Natural killer cell (primary cell): ENCODE results near the gene CCR5AS.
A peak's percentile ranks its signal among the peaks of the same experiment; 100 is the strongest.

Experiments used
- ATAC-seq, 3 donors: fragments of 150-1000 bp in 2 of 3; fragments of 200-7000 bp in 1 of 3; cut with Tn5 transposase; 1 replicate in 1 of 3; 2 replicates in 2 of 3; pipeline ENCODE4 v1.10.0; 2021; ENCODE audit warnings: mild to moderate bottlenecking in 2 of 3, moderate library complexity in 2 of 3
- DNase-seq, 2 donors: peaks; one replicate each; pipeline versions ENCODE4 v3.0.0 to v3.0.0-alpha.2; 2013 to 2021; ENCODE audit warnings: mixed read lengths in 1 of 2
- H3K27ac ChIP-seq: one replicate; pipeline ENCODE4 v1.5.1; 2013; ENCODE audit warnings: mild to moderate bottlenecking, low read length
- H3K27me3 ChIP-seq: one replicate; pipeline ENCODE4 v1.6.1; 2013; ENCODE audit warnings: low read length; ENCODE audit not compliant: control insufficient read depth, insufficient read depth
- H3K36me3 ChIP-seq: one replicate; pipeline ENCODE4 v1.6.1; 2013; ENCODE audit warnings: low read length; ENCODE audit not compliant: control insufficient read depth, insufficient read depth
- H3K4me1 ChIP-seq: one replicate; pipeline ENCODE4 v1.6.1; 2013; ENCODE audit warnings: low read length; ENCODE audit not compliant: control insufficient read depth, insufficient read depth
- H3K4me3 ChIP-seq: one replicate; pipeline ENCODE4 v1.5.1; 2013; ENCODE audit warnings: low read length
- H3K9me3 ChIP-seq: one replicate; pipeline ENCODE4 v1.6.1; 2013; ENCODE audit warnings: low read length; ENCODE audit not compliant: control insufficient read depth, insufficient read depth
- H3K27ac Mint-ChIP-seq, 2 donors: one replicate each; pipeline ENCODE4 v1.8.0; 2022; ENCODE audit warnings: mild to moderate bottlenecking in 2 of 2, mixed read lengths in 2 of 2, moderate library complexity in 1 of 2
- H3K27me3 Mint-ChIP-seq, 2 donors: one replicate each; pipeline ENCODE4 v1.8.0; 2022; ENCODE audit warnings: low read depth in 2 of 2, mixed read lengths in 2 of 2
- H3K36me3 Mint-ChIP-seq: one replicate; pipeline ENCODE4 v1.8.0; 2022; ENCODE audit warnings: mixed read lengths
- H3K4me1 Mint-ChIP-seq, 2 donors: one replicate each; pipeline ENCODE4 v1.8.0; 2022; ENCODE audit warnings: mixed read lengths in 2 of 2
- H3K4me3 Mint-ChIP-seq: one replicate; pipeline ENCODE4 v1.8.0; 2022; ENCODE audit warnings: mild to moderate bottlenecking, moderate library complexity, mixed read lengths
- H3K9me3 Mint-ChIP-seq, 2 donors: one replicate each; pipeline ENCODE4 v1.8.0; 2022; ENCODE audit warnings: mixed read lengths in 2 of 2
- WGBS: methylation state at CpG from one replicate; pipeline ENCODE4 v1.1.7; 2013; ENCODE audit warnings: missing lambda C conversion rate; ENCODE audit not compliant: insufficient coverage; 5-methylcytosine and 5-hydroxymethylcytosine counted together
- intact Hi-C: fragments of 100-400 bp; cut with micrococcal nuclease; formaldehyde crosslinking; loops from one replicate; pipeline ENCODE4 v1.14.2; 2022
- TF ChIP-seq, protein P1 (sequence below): fragments of 200-600 bp; IDR thresholded peaks from one replicate; pipeline ENCODE4 v1.8.0; 2022; ENCODE audit warnings: antibody characterized with exemption

The CCR5AS gene

DNA sequence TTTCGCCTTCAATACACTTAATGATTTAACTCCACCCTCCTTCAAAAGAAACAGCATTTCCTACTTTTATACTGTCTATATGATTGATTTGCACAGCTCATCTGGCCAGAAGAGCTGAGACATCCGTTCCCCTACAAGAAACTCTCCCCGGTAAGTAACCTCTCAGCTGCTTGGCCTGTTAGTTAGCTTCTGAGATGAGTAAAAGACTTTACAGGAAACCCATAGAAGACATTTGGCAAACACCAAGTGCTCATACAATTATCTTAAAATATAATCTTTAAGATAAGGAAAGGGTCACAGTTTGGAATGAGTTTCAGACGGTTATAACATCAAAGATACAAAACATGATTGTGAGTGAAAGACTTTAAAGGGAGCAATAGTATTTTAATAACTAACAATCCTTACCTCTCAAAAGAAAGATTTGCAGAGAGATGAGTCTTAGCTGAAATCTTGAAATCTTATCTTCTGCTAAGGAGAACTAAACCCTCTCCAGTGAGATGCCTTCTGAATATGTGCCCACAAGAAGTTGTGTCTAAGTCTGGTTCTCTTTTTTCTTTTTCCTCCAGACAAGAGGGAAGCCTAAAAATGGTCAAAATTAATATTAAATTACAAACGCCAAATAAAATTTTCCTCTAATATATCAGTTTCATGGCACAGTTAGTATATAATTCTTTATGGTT is 35.9 kb downstream of the CCR5AS start, which contains the start of gene CCR5:
Gene CCR5 (plus strand): TSS at position 108 of the 680 bp plus-strand sequence. CDS start 1,957 bp downstream, outside the sequence.
- 0% methylated on average over 1 of the region's 5 CpGs for WGBS
- Histone ChIP-seq H3K27me3 (no peaks in the 10 kb centered on the region), H3K27ac (peak within 1 kb of the TSS; percentile 62), H3K4me3 (peak within 1 kb of the TSS; percentile 34), H3K36me3 (peaks cover 3% of the 10 kb centered on the region), H3K9me3 (no peaks in the 10 kb centered on the region), H3K4me1 (peaks cover 59% of the 10 kb centered on the region)
- peak; percentile 50 to 66 (median 58) for ATAC-seq
- TF ChIP-seq, protein P1, sequence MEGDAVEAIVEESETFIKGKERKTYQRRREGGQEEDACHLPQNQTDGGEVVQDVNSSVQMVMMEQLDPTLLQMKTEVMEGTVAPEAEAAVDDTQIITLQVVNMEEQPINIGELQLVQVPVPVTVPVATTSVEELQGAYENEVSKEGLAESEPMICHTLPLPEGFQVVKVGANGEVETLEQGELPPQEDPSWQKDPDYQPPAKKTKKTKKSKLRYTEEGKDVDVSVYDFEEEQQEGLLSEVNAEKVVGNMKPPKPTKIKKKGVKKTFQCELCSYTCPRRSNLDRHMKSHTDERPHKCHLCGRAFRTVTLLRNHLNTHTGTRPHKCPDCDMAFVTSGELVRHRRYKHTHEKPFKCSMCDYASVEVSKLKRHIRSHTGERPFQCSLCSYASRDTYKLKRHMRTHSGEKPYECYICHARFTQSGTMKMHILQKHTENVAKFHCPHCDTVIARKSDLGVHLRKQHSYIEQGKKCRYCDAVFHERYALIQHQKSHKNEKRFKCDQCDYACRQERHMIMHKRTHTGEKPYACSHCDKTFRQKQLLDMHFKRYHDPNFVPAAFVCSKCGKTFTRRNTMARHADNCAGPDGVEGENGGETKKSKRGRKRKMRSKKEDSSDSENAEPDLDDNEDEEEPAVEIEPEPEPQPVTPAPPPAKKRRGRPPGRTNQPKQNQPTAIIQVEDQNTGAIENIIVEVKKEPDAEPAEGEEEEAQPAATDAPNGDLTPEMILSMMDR, result no peak
- intact Hi-C loops, result no loop called here
- peaks cover 6 to 13% of the 10 kb centered on the region in 2 donors for H3K27me3 Mint-ChIP-seq
- no peaks in the 10 kb centered on the region for H3K9me3 Mint-ChIP-seq
- peak within 1 kb of the TSS; percentile 76 to 82 for H3K27ac Mint-ChIP-seq
- peak within 1 kb of the TSS; percentile 63 for H3K4me3 Mint-ChIP-seq
- no peaks in the 10 kb centered on the region for H3K36me3 Mint-ChIP-seq
- peaks cover 50 to 53% of the 10 kb centered on the region in 2 donors for H3K4me1 Mint-ChIP-seq
- DNase-seq, result peak in 1 of 2 donors; percentile 66

DNA sequence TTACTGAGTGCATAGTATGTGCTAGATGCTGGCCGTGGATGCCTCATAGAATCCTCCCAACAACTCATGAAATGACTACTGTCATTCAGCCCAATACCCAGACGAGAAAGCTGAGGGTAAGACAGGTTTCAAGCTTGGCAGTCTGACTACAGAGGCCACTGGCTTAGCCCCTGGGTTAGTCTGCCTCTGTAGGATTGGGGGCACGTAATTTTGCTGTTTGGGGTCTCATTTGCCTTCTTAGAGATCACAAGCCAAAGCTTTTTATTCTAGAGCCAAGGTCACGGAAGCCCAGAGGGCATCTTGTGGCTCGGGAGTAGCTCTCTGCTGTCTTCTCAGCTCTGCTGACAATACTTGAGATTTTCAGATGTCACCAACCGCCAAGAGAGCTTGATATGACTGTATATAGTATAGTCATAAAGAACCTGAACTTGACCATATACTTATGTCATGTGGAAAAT is 37.2 kb downstream of the CCR5AS start:
- H3K9me3 Mint-ChIP-seq, result no peaks in the 10 kb centered on the region

DNA sequence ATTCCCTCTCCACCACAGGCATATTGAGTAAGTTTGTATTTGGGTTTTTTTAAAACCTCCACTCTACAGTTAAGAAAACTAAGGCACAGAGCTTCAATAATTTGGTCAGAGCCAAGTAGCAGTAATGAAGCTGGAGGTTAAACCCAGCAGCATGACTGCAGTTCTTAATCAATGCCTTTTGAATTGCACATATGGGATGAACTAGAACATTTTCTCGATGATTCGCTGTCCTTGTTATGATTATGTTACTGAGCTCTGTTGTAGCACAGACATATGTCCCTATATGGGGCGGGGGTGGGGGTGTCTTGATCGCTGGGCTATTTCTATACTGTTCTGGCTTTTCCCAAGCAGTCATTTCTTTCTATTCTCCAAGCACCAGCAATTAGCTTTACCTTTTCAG is 37.7 kb downstream of the CCR5AS start:
- peaks cover 36 to 46% of the 10 kb centered on the region in 2 donors for H3K4me1 Mint-ChIP-seq
- intact Hi-C loops, result loop anchor here (5.0 kb wide), 1 partner anchor 142 kb away; no protein-coding TSS in a partner anchor
- H3K27ac Mint-ChIP-seq, result peak overlapping the region in 1 of 2 donors; percentile 69
- H3K4me3 ChIP-seq, result no peak overlapping the region
- TF ChIP-seq, protein P1, result no peak
- H3K4me1 ChIP-seq, result peaks cover 49% of the 10 kb centered on the region
- no peaks in the 10 kb centered on the region for H3K36me3 Mint-ChIP-seq
- WGBS, result 78% methylated on average over 4 of the region's 4 CpGs
- H3K9me3 Mint-ChIP-seq, result no peaks in the 10 kb centered on the region
- no peaks in the 10 kb centered on the region for H3K27me3 ChIP-seq
- H3K9me3 ChIP-seq, result no peaks in the 10 kb centered on the region
- ATAC-seq (no peak), DNase-seq (no peak)
- no peak overlapping the region for H3K4me3 Mint-ChIP-seq
- H3K27ac ChIP-seq, result peak overlapping the region; percentile 62
- peaks cover 3% of the 10 kb centered on the region for H3K36me3 ChIP-seq
- H3K27me3 Mint-ChIP-seq, result peaks cover under 1 to 6% of the 10 kb centered on the region in 2 donors

More for the DNA sequence above, 37.2 kb downstream of the CCR5AS start:
- Histone ChIP-seq H3K4me1 (peaks cover 54% of the 10 kb centered on the region), H3K9me3 (no peaks in the 10 kb centered on the region), H3K27me3 (no peaks in the 10 kb centered on the region), H3K27ac (peak overlapping the region; percentile 62), H3K4me3 (no peak overlapping the region), H3K36me3 (peaks cover 3% of the 10 kb centered on the region)
- Mint-ChIP-seq H3K4me1 (peaks cover 42 to 50% of the 10 kb centered on the region in 2 donors), H3K27ac (peak overlapping the region; percentile 76 to 82), H3K4me3 (no peak overlapping the region), H3K27me3 (peaks cover 6 to 11% of the 10 kb centered on the region in 2 donors), H3K36me3 (no peaks in the 10 kb centered on the region)
- intact Hi-C loops, result loop anchor here (5.0 kb wide), 1 partner anchor 142 kb away; no protein-coding TSS in a partner anchor
- peak in 1 of 2 donors; percentile 33 for DNase-seq
- 63% methylated on average over 5 of the region's 6 CpGs for WGBS
- ATAC-seq, result no peak
- TF ChIP-seq, protein P1, result no peak
